ENCODE results near the gene AANAT.

Gene AANAT

GRCh38 chr17:76440751-76441362 lies 26.5 kb upstream of the AANAT start:
- no peak for DNase-seq
- in situ Hi-C loops (cut with HindIII; ENCODE audit: low pct_ligation_motif_present, low pct_unique_long_range_greater_than_20kb, low sequenced_read_pairs), result no loop called here

DNA sequence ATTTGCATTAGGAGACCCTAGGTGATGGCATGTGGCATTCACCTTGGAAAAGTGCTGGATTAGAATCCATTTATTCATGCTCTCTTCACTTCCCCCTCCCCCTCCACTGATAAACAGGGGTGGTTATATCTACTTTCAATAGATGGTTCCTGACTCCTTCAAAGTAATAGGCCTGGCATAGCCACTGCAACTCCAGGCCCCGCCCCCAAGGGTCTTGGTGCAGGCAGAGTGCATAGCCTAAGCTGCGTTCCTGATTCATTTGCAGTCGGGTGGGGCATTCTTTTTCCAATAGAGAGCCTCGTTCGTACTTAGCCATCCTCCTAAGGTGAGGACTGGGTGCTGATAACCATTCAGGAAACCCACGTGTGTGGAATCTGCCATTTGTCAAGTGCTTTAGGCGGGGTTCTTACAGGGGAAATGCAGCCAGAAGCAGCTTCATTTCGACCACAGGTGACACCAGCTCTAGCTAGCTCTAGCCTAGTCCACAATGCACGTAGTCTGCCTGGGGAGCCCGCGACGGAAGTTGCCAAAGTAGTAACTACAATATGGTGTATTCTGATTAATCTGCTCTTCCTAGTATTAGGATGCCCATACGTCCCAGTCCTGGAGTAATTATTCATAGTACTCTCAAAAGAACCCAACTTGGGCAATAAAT lies 25.6 kb upstream of the AANAT start:
- no peak for DNase-seq
- in situ Hi-C loops (cut with HindIII; ENCODE audit: low pct_ligation_motif_present, low pct_unique_long_range_greater_than_20kb, low sequenced_read_pairs), result no loop called here

DNA sequence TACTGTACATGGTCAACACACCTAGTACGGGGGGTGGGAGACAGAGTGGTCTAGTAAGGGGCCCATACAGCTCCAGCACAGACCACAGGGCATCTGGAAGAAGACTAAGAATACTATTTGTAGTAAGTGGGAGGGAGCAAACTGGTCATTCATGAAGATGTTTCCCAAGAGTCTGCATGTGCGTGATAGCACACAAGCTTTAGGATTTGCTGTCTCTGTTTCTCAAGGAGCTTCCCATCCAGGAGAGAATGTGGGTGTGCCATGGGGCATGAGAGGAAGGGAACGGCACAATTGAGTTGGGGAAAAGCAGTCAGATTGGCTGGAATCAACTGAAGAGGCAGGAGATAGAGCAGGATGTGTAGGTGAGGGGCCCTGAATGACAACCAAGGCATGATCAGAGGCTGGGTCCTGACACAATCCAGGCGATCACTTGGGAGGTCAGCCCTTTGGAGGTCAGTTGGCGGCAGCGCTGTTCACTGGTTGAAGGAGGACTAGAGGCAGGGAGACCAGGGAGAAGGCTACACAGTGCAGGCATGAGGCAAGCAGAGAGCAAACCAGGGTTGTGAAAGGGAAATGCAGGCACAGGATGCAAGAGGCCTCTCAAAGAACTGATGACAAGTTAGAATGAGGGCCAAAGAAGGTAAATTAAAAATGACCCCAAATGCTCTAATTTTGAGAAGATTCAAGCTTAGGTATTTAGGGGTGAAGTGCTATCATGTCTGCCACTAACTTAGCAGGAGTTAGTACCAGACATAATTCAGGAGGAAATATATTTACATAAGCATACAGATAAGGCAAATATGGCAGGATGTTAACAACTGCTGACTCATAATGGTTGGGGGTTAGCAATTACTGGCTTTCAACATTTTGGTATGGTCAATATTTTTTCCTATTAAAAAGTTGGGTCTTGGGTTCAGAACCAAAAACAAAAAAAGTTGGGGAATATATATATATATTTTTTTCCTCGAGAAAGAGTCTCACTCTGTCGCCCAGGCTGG lies 24.8 kb upstream of the AANAT start:
- DNase-seq, result no peak
- in situ Hi-C loops (cut with HindIII; ENCODE audit: low pct_ligation_motif_present, low pct_unique_long_range_greater_than_20kb, low sequenced_read_pairs), result no loop called here

DNA sequence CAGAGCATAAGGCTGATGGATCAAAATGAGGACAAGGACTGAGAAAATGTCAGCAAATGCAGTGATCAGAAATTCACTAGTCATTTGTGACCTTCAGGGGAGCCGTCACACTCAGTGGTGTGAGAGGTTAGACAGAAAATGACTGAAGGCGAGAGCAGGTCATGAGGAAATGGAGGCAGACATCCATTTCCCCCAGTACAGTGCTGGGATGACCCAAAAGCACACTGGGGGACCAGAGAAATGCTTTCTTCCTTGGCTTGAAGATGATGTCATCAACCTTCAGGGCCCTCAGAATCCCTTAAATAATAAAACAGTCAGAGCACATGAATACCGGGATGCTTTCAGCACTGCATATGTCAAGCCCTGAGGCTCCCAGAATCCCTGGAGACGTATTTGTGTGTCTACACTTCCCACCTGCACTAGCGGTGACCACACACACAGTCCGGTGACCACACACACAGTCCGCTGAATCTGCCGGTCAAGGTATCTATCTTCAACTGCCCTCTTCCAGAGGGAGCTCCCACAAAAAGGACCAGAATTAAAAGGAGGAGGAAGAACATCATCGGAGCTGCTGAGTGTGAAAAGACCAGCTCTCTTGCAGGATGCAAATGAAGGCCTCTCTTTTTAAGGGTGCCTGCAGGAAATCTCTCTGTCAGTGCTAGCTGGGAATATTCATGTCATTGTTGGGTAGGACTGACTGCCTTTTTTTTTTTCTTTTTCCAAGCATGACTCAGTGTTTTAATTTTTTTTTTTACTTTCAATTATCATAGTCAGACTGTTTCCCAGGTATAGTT lies 22.7 kb upstream of the AANAT start:
- in situ Hi-C loops (cut with HindIII; ENCODE audit: low pct_ligation_motif_present, low pct_unique_long_range_greater_than_20kb, low sequenced_read_pairs), result no loop called here

GRCh38 chr17:76445697-76446448 lies 21.5 kb upstream of the AANAT start:
- no peak for DNase-seq
- in situ Hi-C loops (cut with HindIII; ENCODE audit: low pct_ligation_motif_present, low pct_unique_long_range_greater_than_20kb, low sequenced_read_pairs), result no loop called here

More for the DNA sequence above, 22.7 kb upstream of the AANAT start:
- DNase-seq, result no peak

DNA sequence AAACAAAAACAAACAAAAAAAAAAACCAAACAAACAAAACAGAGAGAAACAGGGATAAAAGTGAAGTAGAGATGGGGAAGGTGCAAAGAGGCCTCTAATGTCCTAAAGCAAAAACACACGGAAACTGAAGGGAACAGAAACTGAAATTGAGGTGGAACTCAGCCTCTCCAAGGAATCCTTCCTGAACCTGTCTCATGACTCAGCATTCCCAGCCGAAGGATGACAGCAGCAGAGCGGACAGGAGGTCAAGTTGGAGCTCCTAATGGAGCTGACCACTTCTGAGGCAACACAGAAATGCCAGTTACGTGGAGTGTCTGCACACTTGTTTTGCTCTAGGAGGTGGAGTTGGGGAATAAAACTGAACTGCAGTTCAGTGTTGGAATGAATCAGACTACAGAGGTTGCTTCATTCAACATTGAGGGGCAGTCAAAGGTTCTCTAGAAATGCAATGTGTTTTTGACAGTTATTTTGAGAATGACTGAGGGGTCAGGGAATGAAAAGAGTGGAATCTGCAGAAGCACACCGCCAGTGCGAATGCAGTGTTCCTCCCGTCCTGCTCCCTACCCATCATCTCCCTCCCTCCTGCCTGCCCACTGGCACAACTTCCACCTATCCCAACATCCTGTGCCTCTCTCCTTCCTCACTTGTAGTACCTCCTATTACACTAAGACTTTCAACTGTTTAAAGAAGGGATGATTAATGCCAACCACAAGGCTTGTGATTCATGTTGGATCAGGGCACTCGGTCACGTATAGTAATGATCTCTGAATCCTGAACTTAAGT lies 20.8 kb upstream of the AANAT start:
- peak; percentile 93 for DNase-seq
- in situ Hi-C loops (cut with HindIII; ENCODE audit: low pct_ligation_motif_present, low pct_unique_long_range_greater_than_20kb, low sequenced_read_pairs), result no loop called here

DNA sequence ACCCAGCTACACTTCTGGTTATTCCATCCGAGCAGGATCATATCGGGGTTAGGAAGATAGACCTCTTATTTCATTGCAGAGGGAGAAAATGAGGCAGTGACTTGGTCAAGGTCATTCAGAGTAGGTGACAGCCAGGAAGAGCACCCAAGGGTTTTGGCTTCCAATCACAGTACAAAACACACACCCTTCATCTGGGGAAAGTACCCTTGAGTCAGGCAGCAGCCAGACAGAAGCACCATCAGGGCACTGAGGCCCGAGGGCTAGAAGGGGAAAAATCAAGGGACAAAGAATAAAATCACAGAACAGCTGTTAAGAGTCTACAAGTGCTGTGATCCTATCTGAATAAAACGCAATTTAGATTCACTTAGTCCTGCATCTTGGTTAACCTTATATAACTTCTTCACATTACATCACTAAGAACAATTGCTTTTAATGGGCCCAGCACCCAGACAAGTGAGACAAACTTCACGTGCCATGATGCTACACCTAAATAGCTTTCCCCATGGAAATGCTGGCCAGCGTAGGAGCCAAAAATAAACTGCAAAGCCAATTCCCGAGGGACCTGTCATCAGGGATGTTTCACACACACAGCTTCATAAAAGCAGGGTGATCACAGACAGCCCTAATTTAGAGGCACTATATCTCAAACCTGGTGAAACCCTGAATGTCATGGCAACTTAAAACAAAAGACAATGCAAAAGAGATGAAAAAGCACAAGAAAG lies 19.3 kb upstream of the AANAT start:
- DNase-seq, result no peak
- in situ Hi-C loops (cut with HindIII; ENCODE audit: low pct_ligation_motif_present, low pct_unique_long_range_greater_than_20kb, low sequenced_read_pairs), result no loop called here

GRCh38 chr17:76449126-76449525 lies 18.3 kb upstream of the AANAT start:
- DNase-seq, result no peak

GRCh38 chr17:76451506-76451905 lies 15.9 kb upstream of the AANAT start:
- in situ Hi-C loops (cut with HindIII; ENCODE audit: low pct_ligation_motif_present, low pct_unique_long_range_greater_than_20kb, low sequenced_read_pairs), result no loop called here

More at GRCh38 chr17:76449126-76449525, 18.3 kb upstream of the AANAT start:
- in situ Hi-C loops (cut with HindIII; ENCODE audit: low pct_ligation_motif_present, low pct_unique_long_range_greater_than_20kb, low sequenced_read_pairs), result no loop called here

GRCh38 chr17:76452127-76452659 lies 15.2 kb upstream of the AANAT start:
- no peak for DNase-seq
- in situ Hi-C loops (cut with HindIII; ENCODE audit: low pct_ligation_motif_present, low pct_unique_long_range_greater_than_20kb, low sequenced_read_pairs), result no loop called here

More at GRCh38 chr17:76451506-76451905, 15.9 kb upstream of the AANAT start:
- DNase-seq, result no peak

DNA sequence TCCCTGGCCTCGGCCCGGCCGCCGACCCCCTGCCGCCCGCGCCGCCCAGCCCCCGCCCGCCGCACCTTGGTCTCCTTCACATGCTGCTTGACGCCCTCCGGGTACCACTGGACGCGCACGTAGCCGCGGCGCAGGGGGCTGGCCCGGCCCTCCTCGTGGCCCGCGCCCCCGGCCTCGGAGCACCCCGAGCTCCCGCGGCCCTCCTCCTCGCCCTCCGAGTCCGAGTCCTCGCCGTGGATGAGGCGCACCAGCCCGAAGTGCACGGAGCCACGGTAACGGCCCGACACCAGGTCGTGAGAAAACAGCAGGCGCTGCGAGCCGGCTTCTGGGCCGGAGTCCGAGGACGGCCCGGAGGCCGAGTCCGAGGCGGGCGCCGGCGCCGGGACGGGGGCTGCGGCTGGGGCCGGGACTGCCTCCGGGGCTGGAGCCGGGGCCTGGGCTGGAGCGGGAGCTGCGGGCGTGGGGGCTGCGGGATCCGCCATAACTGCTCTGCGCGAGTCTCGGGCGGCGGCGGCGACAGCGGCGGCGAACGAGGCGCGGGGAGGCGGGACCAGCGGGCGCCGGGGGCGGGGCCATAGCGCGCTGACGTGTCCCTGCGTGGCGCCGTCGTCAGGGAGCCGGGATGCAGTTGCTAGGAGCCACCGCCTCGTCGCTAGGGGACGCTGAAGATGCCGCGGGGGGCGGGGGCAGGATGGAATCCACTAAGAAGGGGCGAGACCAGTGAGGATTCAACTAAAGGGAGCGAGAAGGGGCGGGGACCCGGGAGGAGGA lies 14.6 kb upstream of the AANAT start, which contains the start of gene UBE2O:
UBE2O (minus strand) TSS at position 493 of the 771 bp plus-strand sequence; CDS start at position 482, 11 bp downstream.
- in situ Hi-C loops (cut with HindIII; ENCODE audit: low pct_ligation_motif_present, low pct_unique_long_range_greater_than_20kb, low sequenced_read_pairs), result no loop called here
- peak; percentile 86 for DNase-seq

DNA sequence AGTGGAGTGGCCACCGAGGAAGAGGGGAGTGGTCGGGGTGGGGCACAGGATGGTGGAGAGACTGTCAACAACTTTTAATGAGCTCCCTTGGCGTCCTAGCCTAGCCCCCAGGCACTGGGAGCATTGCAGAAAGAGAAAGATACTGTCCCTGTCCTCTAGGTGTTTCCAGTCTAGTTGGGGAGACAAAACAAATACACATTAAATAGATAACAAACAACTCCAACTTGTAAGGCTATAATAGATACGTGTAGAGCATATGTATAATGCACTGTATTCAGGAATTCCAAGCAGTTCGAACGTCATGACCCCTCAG lies 14.0 kb upstream of the AANAT start:
- DNase-seq, result no peak
- in situ Hi-C loops (cut with HindIII; ENCODE audit: low pct_ligation_motif_present, low pct_unique_long_range_greater_than_20kb, low sequenced_read_pairs), result no loop called here

GRCh38 chr17:76458580-76459490 lies 8.6 kb upstream of the AANAT start:
- peak; percentile 73 for DNase-seq
- in situ Hi-C loops (cut with HindIII; ENCODE audit: low pct_ligation_motif_present, low pct_unique_long_range_greater_than_20kb, low sequenced_read_pairs), result no loop called here

DNA sequence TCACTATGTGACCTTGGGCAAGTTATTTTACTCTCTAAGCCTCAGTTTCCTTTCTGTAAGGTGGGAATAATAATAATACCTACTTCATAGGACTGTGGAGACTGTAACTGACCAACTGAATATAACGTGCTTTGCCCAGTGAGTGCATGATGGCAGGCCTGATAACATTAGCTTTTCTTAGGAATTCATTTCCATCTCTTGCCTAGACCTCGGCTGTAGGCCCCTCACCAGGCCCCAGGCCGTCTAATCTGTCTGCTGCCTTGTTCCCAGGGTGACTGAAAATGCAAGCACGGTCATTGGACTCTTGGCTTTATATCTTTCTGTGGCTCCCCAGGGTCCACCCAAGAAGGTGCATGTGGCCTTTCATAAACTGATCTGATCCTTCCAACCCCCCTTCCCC lies 7.7 kb upstream of the AANAT start:
- in situ Hi-C loops (cut with HindIII; ENCODE audit: low pct_ligation_motif_present, low pct_unique_long_range_greater_than_20kb, low sequenced_read_pairs), result no loop called here
- no peak for DNase-seq

Data from ACHN (cell line).